DND-41 (cell line): Measurements from ENCODE around the gene ANTKMT.

Experiments used
- ATAC-seq: fragments of 200-7000 bp; cut with Tn5 transposase; 3 replicates; pipeline ENCODE4 v1.9.1; 2021; ENCODE audit warnings: low read depth; ENCODE audit not compliant: insufficient read depth
- DNase-seq: peaks from one replicate; pipeline ENCODE4 v3.0.0-alpha.2; 2020
- H2AFZ ChIP-seq: 2 replicates; pipeline ENCODE4 v1.6.0; 2012; ENCODE audit warnings: low read depth, low read length
- H3K27ac ChIP-seq: 2 replicates; pipeline ENCODE4 v1.5.1; 2012; ENCODE audit warnings: low read length, inconsistent platforms
- H3K27me3 ChIP-seq: fragments of 200-600 bp; sonication (generic); 2 replicates; pipeline ENCODE4 v1.6.0; 2012; ENCODE audit warnings: low read length, mild to moderate bottlenecking, inconsistent platforms; ENCODE audit not compliant: insufficient read depth, poor library complexity
- H3K36me3 ChIP-seq: 2 replicates; pipeline ENCODE4 v1.5.1; 2012; ENCODE audit warnings: low read length, inconsistent platforms; ENCODE audit not compliant: insufficient read depth
- H3K4me1 ChIP-seq: 2 replicates; pipeline ENCODE4 v1.5.1; 2012; ENCODE audit warnings: mild to moderate bottlenecking, low read length; ENCODE audit not compliant: insufficient read depth
- H3K4me2 ChIP-seq: 2 replicates; pipeline ENCODE4 v1.6.0; 2012; ENCODE audit warnings: mild to moderate bottlenecking, moderate library complexity, low read length, inconsistent platforms; ENCODE audit not compliant: insufficient read depth
- H3K4me3 ChIP-seq, 2 experiments: fragments of 200-600 bp in 1 of 2; shearing (Covaris generic) in 1 of 2; 2 replicates each; pipeline ENCODE4 v1.5.1; 2012 to 2016; ENCODE audit warnings: inconsistent platforms in 2 of 2, low read length in 2 of 2, mild to moderate bottlenecking in 2 of 2, low read depth in 1 of 2, moderate library complexity in 1 of 2
- H3K79me2 ChIP-seq: 2 replicates; pipeline ENCODE4 v1.6.0; 2012; ENCODE audit warnings: low read length, inconsistent platforms; ENCODE audit not compliant: insufficient read depth
- H3K9ac ChIP-seq: 2 replicates; pipeline ENCODE4 v1.6.0; 2012; ENCODE audit warnings: low read depth, mild to moderate bottlenecking, inconsistent platforms, low read length, moderate library complexity
- H3K9me3 ChIP-seq: 2 replicates; pipeline ENCODE4 v1.5.1; 2012; ENCODE audit warnings: low read length, moderate library complexity, mild to moderate bottlenecking, inconsistent platforms; ENCODE audit not compliant: insufficient read depth, severe bottlenecking
- H4K20me1 ChIP-seq: 2 replicates; pipeline ENCODE4 v1.6.0; 2012; ENCODE audit warnings: low read length; ENCODE audit not compliant: insufficient read depth
- EZH2 ChIP-seq: IDR thresholded peaks from 3 replicates; pipeline ENCODE4 v1.6.1; 2012; ENCODE audit warnings: borderline replicate concordance, low read depth, mild to moderate bottlenecking, moderate library complexity, low read length, inconsistent platforms; ENCODE audit not compliant: severe bottlenecking
- TF ChIP-seq, protein P1 (sequence below): IDR thresholded peaks from 2 replicates; pipeline ENCODE4 v1.5.1; 2012; ENCODE audit warnings: borderline replicate concordance, low read length, moderate library complexity, mild to moderate bottlenecking; ENCODE audit not compliant: poor library complexity, severe bottlenecking; ENCODE audit errors: extremely low read depth

Gene ANTKMT

DNA sequence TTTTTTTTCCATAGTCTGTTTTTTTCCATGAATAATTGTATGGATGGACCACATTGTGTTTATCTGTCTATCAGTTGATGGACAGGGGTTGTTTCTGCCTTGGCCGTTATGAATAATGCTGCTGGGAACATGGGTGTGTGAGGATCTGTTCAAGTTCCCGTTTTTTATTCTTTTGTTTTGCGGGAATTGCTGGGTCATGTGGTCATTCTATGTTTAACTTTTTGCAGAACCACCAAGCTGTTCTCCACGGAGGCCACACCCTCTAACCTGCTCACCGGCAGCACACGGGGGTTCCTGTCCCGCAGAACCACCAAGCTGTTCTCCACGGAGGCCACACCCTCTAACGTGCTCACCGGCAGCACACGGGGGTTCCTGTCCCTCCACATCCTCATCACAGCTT lies 33.7 kb downstream of the ANTKMT start:
- TF ChIP-seq, protein P1, sequence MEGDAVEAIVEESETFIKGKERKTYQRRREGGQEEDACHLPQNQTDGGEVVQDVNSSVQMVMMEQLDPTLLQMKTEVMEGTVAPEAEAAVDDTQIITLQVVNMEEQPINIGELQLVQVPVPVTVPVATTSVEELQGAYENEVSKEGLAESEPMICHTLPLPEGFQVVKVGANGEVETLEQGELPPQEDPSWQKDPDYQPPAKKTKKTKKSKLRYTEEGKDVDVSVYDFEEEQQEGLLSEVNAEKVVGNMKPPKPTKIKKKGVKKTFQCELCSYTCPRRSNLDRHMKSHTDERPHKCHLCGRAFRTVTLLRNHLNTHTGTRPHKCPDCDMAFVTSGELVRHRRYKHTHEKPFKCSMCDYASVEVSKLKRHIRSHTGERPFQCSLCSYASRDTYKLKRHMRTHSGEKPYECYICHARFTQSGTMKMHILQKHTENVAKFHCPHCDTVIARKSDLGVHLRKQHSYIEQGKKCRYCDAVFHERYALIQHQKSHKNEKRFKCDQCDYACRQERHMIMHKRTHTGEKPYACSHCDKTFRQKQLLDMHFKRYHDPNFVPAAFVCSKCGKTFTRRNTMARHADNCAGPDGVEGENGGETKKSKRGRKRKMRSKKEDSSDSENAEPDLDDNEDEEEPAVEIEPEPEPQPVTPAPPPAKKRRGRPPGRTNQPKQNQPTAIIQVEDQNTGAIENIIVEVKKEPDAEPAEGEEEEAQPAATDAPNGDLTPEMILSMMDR: no peak
- TF ChIP-seq EZH2: no peak
- no peaks in the 10 kb centered on the region for H3K27me3 ChIP-seq

DNA sequence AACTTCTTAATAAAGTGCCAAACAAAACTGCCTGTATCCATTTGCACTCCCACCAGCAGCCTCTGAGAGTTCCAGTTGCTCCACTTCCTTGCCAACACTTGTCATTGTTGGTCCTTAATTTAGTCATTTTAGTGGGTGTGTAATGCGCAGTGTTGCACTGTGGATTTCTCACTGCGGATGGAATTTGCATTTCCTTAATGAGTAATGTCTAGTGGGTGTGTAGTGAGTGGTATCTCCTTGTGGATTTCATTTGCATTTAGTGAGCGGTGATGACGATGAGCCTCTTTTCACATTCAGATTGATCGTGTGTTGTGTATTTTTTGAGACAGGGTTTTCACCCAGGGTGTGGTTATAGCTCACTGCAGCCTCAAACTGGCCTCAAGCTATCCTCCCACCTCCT lies 35.5 kb downstream of the ANTKMT start:
- Histone ChIP-seq H3K9me3 (no peaks in the 10 kb centered on the region), H3K9ac (no peak overlapping the region), H3K4me3 (no peak overlapping the region), H3K27ac (no peak overlapping the region), H2AFZ (no peak overlapping the region), H3K4me2 (no peak overlapping the region), H3K27me3 (no peaks in the 10 kb centered on the region), H4K20me1 (no peaks in the 10 kb centered on the region), H3K79me2 (no peaks in the 10 kb centered on the region), H3K4me1 (no peaks in the 10 kb centered on the region), H3K36me3 (no peaks in the 10 kb centered on the region)
- no peak for DNase-seq
- ATAC-seq: no peak
- TF ChIP-seq, protein P1: no peak
- TF ChIP-seq EZH2: no peak

More for the DNA sequence above, 33.7 kb downstream of the ANTKMT start:
- DNase-seq (no peak), ATAC-seq (no peak)
- Histone ChIP-seq H3K4me2 (no peak overlapping the region), H2AFZ (no peak overlapping the region), H4K20me1 (no peaks in the 10 kb centered on the region), H3K4me1 (no peaks in the 10 kb centered on the region), H3K79me2 (no peaks in the 10 kb centered on the region), H3K9ac (no peak overlapping the region), H3K27ac (no peak overlapping the region), H3K4me3 (no peak overlapping the region), H3K9me3 (no peaks in the 10 kb centered on the region), H3K36me3 (no peaks in the 10 kb centered on the region)

DNA sequence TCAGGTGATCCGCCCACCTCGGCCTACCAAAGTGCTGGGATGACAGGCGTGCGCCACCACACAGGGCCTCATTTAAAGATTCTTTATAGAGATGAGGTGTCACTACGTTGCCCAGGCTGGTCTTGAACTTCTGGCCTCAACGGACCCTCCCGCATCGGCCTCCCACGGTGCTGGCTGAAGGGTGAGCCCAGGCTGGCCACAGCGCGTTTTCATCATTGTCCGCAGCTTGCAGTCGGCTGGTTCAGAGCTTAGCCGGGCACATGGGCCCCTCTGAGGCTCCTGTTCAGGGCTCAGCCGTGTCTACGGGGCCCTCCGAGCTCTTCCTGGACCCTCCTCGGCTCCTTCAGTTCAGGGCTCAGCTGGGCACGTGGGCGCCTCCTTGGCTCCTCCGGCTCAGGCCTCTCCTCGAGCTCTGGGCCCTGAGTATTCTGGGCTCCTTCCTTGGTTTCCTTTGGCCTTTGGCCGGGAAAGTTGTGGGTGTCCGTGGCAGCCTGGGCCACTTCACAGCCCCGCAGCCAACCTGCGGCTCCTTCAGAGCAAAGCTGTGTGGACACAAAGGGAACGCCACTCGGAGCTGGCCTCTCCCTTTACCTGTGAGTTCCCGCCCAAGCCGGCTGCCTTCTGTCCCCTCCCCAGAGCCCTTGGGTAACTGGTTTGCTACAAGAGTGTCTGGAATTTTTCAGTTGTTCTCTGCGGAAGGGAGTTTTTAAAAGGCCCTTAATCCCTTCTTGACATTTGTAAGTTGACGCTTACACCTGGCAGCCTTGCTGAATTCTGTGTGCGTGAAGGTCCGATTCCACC lies 38.4 kb downstream of the ANTKMT start:
- H3K79me2 ChIP-seq: no peaks in the 10 kb centered on the region
- no peak for ATAC-seq
- no peaks in the 10 kb centered on the region for H3K27me3 ChIP-seq
- H3K36me3 ChIP-seq: no peaks in the 10 kb centered on the region
- H4K20me1 ChIP-seq: no peaks in the 10 kb centered on the region; the same call in 1 of the 2 replicates
- H3K4me1 ChIP-seq: no peaks in the 10 kb centered on the region
- no peak overlapping the region for H3K4me2 ChIP-seq
- no peak for DNase-seq
- H3K9ac ChIP-seq: no peak overlapping the region
- H2AFZ ChIP-seq: no peak overlapping the region
- H3K4me3 ChIP-seq: no peak overlapping the region
- no peak overlapping the region for H3K27ac ChIP-seq
- H3K9me3 ChIP-seq: no peaks in the 10 kb centered on the region
- TF ChIP-seq, protein P1: no peak
- no peak for TF ChIP-seq EZH2
